ENCODE results near the gene CADPS. TPM values are rescaled to one million over a fixed set of nuclear protein-coding genes. Genes with fewer than 3 reads are reported as not detected.

The CADPS gene
- polyA plus RNA-seq, 2 donors: 0.09 to 0.20 TPM

GRCh38 chr3:62569609-62570008 lies 305.6 kb downstream of the CADPS start:
- H3K4me3 ChIP-seq (ENCODE audit: low read depth in 1 of 2, low read length in 2 of 2): no peak overlapping the region
- H3K9me3 ChIP-seq (ENCODE audit: control insufficient read depth in 2 of 2, insufficient read depth in 1 of 2, low read depth in 1 of 2, low read length in 1 of 2): no peaks in the 10 kb centered on the region
- H3K27ac ChIP-seq (ENCODE audit: low read depth in 2 of 2, low read length in 1 of 2): no peak overlapping the region
- H3K36me3 ChIP-seq (ENCODE audit: control insufficient read depth in 2 of 2, insufficient read depth in 2 of 2, low read length in 1 of 2): no peaks in the 10 kb centered on the region
- H3K27me3 ChIP-seq (ENCODE audit: control insufficient read depth in 1 of 2, insufficient read depth in 2 of 2, low read length in 2 of 2): no peaks in the 10 kb centered on the region
- no peaks in the 10 kb centered on the region for H3K4me1 ChIP-seq (ENCODE audit: control insufficient read depth in 2 of 2, insufficient read depth in 2 of 2, low read length in 1 of 2)

- no peak overlapping the region for H3K27ac ChIP-seq (ENCODE audit: low read depth in 2 of 2, low read length in 1 of 2)
- no peaks in the 10 kb centered on the region for H3K9me3 ChIP-seq (ENCODE audit: control insufficient read depth in 2 of 2, insufficient read depth in 1 of 2, low read depth in 1 of 2, low read length in 1 of 2)
- WGBS, 2 donors: 52 to 62% methylated on average over 11 of the region's 11 CpGs
- no peaks in the 10 kb centered on the region for H3K4me1 ChIP-seq (ENCODE audit: control insufficient read depth in 2 of 2, insufficient read depth in 2 of 2, low read length in 1 of 2)
- H3K27me3 ChIP-seq (ENCODE audit: control insufficient read depth in 1 of 2, insufficient read depth in 2 of 2, low read length in 2 of 2): no peaks in the 10 kb centered on the region
- no peaks in the 10 kb centered on the region for H3K36me3 ChIP-seq (ENCODE audit: control insufficient read depth in 2 of 2, insufficient read depth in 2 of 2, low read length in 1 of 2)
- H3K4me3 ChIP-seq (ENCODE audit: low read depth in 1 of 2, low read length in 2 of 2): no peak overlapping the region
Observed at GRCh38 chr3:62567097-62568021, 307.9 kb downstream of the CADPS start.

DNA sequence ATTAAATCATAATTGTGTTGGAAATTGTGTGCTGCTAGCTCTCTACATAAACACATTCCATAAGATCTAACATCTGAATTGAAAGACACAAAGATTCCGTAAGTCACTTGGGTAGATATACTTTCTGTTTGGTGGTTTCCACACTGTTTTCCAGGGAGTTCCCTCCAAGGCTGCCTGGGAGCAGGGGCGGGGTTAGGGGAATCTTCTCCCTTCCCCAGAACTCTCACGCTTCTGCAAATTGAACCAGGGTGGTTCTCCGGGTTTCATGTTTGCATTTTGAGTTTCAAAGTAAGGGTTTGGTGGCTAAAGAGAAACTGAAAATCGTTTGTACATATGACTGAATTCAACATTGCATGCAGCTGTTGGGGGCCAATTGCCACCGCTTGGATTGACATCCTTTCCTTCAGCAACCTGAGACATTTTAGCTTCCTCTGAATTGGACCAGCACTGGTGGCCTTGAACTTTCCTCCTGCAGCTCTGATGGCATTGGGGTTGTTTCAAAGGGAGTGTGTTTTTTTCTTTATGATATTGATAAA lies 309.1 kb downstream of the CADPS start:
- no peaks in the 10 kb centered on the region for H3K9me3 ChIP-seq (ENCODE audit: control insufficient read depth in 2 of 2, insufficient read depth in 1 of 2, low read depth in 1 of 2, low read length in 1 of 2)
- H3K27me3 ChIP-seq (ENCODE audit: control insufficient read depth in 1 of 2, insufficient read depth in 2 of 2, low read length in 2 of 2): no peaks in the 10 kb centered on the region
- no peak overlapping the region for H3K27ac ChIP-seq (ENCODE audit: low read depth in 2 of 2, low read length in 1 of 2)
- H3K4me1 ChIP-seq (ENCODE audit: control insufficient read depth in 2 of 2, insufficient read depth in 2 of 2, low read length in 1 of 2): no peaks in the 10 kb centered on the region
- H3K4me3 ChIP-seq (ENCODE audit: low read depth in 1 of 2, low read length in 2 of 2): no peak overlapping the region
- 76 to 79% methylated on average over 6 of the region's 6 CpGs for WGBS, 2 donors
- no peaks in the 10 kb centered on the region for H3K36me3 ChIP-seq (ENCODE audit: control insufficient read depth in 2 of 2, insufficient read depth in 2 of 2, low read length in 1 of 2)

DNA sequence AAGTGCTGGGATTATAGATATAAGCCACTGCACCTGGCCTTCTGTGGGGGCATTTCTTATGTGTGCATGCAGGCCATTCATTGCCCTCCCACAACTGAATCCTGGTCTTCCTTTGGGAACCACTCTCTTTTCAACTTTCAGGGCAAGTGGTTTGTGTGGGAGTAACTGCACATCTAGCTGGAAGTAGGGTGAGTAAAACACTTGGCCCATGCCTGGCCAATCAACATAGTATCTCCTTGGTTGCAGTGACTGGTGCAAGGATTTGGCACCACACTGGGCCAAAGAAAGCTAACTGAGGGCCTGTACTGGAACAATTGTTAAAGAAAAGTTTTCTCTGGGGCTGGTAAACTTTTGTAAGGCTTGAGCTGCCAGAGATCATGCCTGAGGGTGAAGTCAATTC lies 312.6 kb downstream of the CADPS start:
- H3K9me3 ChIP-seq (ENCODE audit: control insufficient read depth in 2 of 2, insufficient read depth in 1 of 2, low read depth in 1 of 2, low read length in 1 of 2): no peaks in the 10 kb centered on the region
- H3K4me3 ChIP-seq (ENCODE audit: low read depth in 1 of 2, low read length in 2 of 2): no peak overlapping the region
- no peaks in the 10 kb centered on the region for H3K27me3 ChIP-seq (ENCODE audit: control insufficient read depth in 1 of 2, insufficient read depth in 2 of 2, low read length in 2 of 2)
- no peaks in the 10 kb centered on the region for H3K4me1 ChIP-seq (ENCODE audit: control insufficient read depth in 2 of 2, insufficient read depth in 2 of 2, low read length in 1 of 2)
- no peaks in the 10 kb centered on the region for H3K36me3 ChIP-seq (ENCODE audit: control insufficient read depth in 2 of 2, insufficient read depth in 2 of 2, low read length in 1 of 2)
- no peak overlapping the region for H3K27ac ChIP-seq (ENCODE audit: low read depth in 2 of 2, low read length in 1 of 2)

- Histone ChIP-seq H3K27me3 (ENCODE audit: control insufficient read depth in 1 of 2, insufficient read depth in 2 of 2, low read length in 2 of 2) (no peaks in the 10 kb centered on the region), H3K4me1 (ENCODE audit: control insufficient read depth in 2 of 2, insufficient read depth in 2 of 2, low read length in 1 of 2) (no peaks in the 10 kb centered on the region), H3K27ac (ENCODE audit: low read depth in 2 of 2, low read length in 1 of 2) (no peak overlapping the region), H3K4me3 (ENCODE audit: low read depth in 1 of 2, low read length in 2 of 2) (no peak overlapping the region), H3K36me3 (ENCODE audit: control insufficient read depth in 2 of 2, insufficient read depth in 2 of 2, low read length in 1 of 2) (no peaks in the 10 kb centered on the region), H3K9me3 (ENCODE audit: control insufficient read depth in 2 of 2, insufficient read depth in 1 of 2, low read depth in 1 of 2, low read length in 1 of 2) (no peaks in the 10 kb centered on the region)
- WGBS, 2 donors: 48 to 52% methylated on average over 2 of the region's 2 CpGs
Observed at GRCh38 chr3:62562017-62562416, 313.2 kb downstream of the CADPS start.

GRCh38 chr3:62559831-62560445 lies 315.3 kb downstream of the CADPS start:
- H3K27ac ChIP-seq (ENCODE audit: low read depth in 2 of 2, low read length in 1 of 2): no peak overlapping the region
- 20 to 25% methylated on average over 2 of the region's 2 CpGs for WGBS, 2 donors
- no peak overlapping the region for H3K4me3 ChIP-seq (ENCODE audit: low read depth in 1 of 2, low read length in 2 of 2)
- no peaks in the 10 kb centered on the region for H3K27me3 ChIP-seq (ENCODE audit: control insufficient read depth in 1 of 2, insufficient read depth in 2 of 2, low read length in 2 of 2)
- H3K36me3 ChIP-seq (ENCODE audit: control insufficient read depth in 2 of 2, insufficient read depth in 2 of 2, low read length in 1 of 2): no peaks in the 10 kb centered on the region
- no peaks in the 10 kb centered on the region for H3K9me3 ChIP-seq (ENCODE audit: control insufficient read depth in 2 of 2, insufficient read depth in 1 of 2, low read depth in 1 of 2, low read length in 1 of 2)
- H3K4me1 ChIP-seq (ENCODE audit: control insufficient read depth in 2 of 2, insufficient read depth in 2 of 2, low read length in 1 of 2): no peaks in the 10 kb centered on the region

- WGBS, 2 donors: 37 to 41% methylated on average over 8 of the region's 8 CpGs
- Histone ChIP-seq H3K27ac (ENCODE audit: low read depth in 2 of 2, low read length in 1 of 2) (no peak overlapping the region), H3K9me3 (ENCODE audit: control insufficient read depth in 2 of 2, insufficient read depth in 1 of 2, low read depth in 1 of 2, low read length in 1 of 2) (no peaks in the 10 kb centered on the region), H3K36me3 (ENCODE audit: control insufficient read depth in 2 of 2, insufficient read depth in 2 of 2, low read length in 1 of 2) (no peaks in the 10 kb centered on the region), H3K4me3 (ENCODE audit: low read depth in 1 of 2, low read length in 2 of 2) (no peak overlapping the region), H3K4me1 (ENCODE audit: control insufficient read depth in 2 of 2, insufficient read depth in 2 of 2, low read length in 1 of 2) (no peaks in the 10 kb centered on the region), H3K27me3 (ENCODE audit: control insufficient read depth in 1 of 2, insufficient read depth in 2 of 2, low read length in 2 of 2) (no peaks in the 10 kb centered on the region)
Observed at GRCh38 chr3:62558549-62559112, 316.6 kb downstream of the CADPS start.

DNA sequence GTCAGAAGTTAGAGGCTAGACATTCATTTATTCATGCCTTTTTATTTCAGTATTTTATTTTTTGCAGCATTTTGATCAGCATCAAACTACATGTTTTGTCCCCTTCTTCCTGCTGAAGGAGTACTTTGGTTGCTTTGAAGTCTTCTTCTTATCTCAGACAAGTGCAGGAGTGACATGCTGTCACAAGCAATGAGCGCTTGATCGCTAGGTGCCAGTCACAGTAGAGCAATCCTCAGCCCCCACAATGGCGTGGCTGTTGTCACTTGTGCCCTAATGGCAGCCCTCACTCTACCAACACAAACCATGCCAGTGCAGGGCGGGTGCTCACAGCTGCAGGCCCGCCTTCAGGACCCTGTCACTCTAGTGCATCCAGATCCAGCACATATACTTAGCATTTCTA lies 317.2 kb downstream of the CADPS start:
- no peaks in the 10 kb centered on the region for H3K27me3 ChIP-seq (ENCODE audit: control insufficient read depth in 1 of 2, insufficient read depth in 2 of 2, low read length in 2 of 2)
- no peaks in the 10 kb centered on the region for H3K4me1 ChIP-seq (ENCODE audit: control insufficient read depth in 2 of 2, insufficient read depth in 2 of 2, low read length in 1 of 2)
- H3K27ac ChIP-seq (ENCODE audit: low read depth in 2 of 2, low read length in 1 of 2): no peak overlapping the region
- H3K9me3 ChIP-seq (ENCODE audit: control insufficient read depth in 2 of 2, insufficient read depth in 1 of 2, low read depth in 1 of 2, low read length in 1 of 2): no peaks in the 10 kb centered on the region
- H3K36me3 ChIP-seq (ENCODE audit: control insufficient read depth in 2 of 2, insufficient read depth in 2 of 2, low read length in 1 of 2): no peaks in the 10 kb centered on the region
- WGBS, 2 donors: 84% methylated on average over 5 of the region's 5 CpGs
- no peak overlapping the region for H3K4me3 ChIP-seq (ENCODE audit: low read depth in 1 of 2, low read length in 2 of 2)

DNA sequence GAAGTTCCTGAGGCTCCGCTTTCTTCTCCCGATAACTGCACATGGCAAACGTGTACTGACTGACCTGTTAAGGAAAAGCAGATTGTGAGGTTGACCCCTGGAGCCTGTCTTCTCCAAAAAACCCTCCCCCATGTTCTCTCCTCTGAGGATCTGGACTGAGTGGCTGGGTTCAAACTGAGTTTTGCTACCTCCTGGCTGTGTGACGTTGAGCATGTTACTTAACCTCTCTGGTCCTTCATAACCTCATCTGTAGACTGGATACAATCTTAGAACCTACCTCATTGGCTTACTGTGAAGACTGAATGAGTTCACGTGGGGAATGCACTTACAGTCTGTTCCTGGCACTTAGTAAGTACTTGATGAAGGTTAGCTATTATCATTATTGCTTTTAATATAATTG lies 317.8 kb downstream of the CADPS start:
- Histone ChIP-seq H3K9me3 (ENCODE audit: control insufficient read depth in 2 of 2, insufficient read depth in 1 of 2, low read depth in 1 of 2, low read length in 1 of 2) (no peaks in the 10 kb centered on the region), H3K36me3 (ENCODE audit: control insufficient read depth in 2 of 2, insufficient read depth in 2 of 2, low read length in 1 of 2) (no peaks in the 10 kb centered on the region), H3K4me3 (ENCODE audit: low read depth in 1 of 2, low read length in 2 of 2) (no peak overlapping the region), H3K4me1 (ENCODE audit: control insufficient read depth in 2 of 2, insufficient read depth in 2 of 2, low read length in 1 of 2) (no peaks in the 10 kb centered on the region), H3K27ac (ENCODE audit: low read depth in 2 of 2, low read length in 1 of 2) (no peak overlapping the region), H3K27me3 (ENCODE audit: control insufficient read depth in 1 of 2, insufficient read depth in 2 of 2, low read length in 2 of 2) (no peaks in the 10 kb centered on the region)
- WGBS, 2 donors: 76 to 81% methylated on average over 5 of the region's 5 CpGs
